T1000 (cell line): ENCODE results near the gene FBP2.
"Not testable (repeated sequence)": the region's sequence is repeated elsewhere in the genome, so short reads cannot be mapped to it uniquely, and the experiment has no call there.

Source experiments
- DNase-seq: peaks from one replicate; lab custom pipeline; 2025; ENCODE audit warnings: mixed read lengths; lab: John Stamatoyannopoulos, UW

Gene FBP2

DNA sequence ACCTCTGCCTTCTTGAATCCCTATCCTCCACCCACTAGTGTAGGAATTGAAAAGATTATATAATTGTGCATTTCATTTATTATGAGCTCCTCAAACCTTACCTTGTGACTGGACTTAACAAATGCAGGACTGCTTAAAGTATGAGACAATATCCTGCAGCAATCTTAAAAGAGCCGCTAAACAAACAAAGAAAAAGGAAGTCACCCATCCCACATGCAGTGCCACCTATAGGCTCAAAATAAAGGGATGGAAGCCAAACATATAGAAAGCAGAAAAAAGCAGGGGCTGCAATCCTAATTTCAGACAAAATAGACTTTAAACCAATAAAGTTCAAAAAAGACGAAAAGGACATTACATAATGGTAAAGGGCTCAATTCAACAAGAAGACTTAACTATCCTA, 30.1 kb downstream of the FBP2 start:
- no peak for DNase-seq

DNA sequence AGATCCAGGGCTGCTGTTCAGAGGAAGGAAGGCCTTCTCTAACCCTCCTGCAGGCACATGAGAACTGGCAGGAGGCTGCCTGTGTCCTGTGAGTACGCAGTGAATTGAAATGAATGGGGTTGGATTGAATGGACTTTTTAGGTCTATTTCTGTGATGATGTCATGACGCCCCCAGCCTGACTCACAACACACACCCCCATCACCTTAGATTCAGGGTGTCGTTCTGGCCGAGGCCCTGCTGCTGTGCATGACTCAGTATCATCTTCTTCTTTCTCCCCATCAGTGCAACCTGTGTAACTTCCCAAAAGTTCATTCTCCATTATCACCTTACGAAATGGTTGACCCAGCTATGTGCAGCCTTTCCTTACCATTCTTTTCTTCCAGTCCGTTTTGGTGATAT, 33.4 kb downstream of the FBP2 start:
- DNase-seq = no peak

DNA sequence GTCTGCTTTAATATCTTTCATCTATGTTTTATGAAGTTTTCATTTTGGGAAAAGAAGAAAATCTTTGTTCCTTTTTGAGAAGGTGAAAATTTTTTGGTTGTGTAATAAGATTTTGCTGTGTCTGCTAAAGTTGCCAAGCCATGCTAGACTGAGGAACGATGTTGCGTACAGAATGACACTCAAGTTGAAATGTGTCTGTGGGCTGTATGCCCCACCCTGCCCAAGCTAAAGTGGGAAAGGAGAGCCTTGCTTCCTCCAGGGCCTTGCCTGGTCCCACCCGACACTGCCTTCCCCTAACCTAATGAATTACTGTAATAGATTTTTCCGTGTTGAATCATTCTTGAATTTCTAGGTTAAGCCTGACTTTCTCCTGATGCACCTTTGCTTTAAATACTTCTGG, 36.2 kb downstream of the FBP2 start:
- no peak for DNase-seq

DNA sequence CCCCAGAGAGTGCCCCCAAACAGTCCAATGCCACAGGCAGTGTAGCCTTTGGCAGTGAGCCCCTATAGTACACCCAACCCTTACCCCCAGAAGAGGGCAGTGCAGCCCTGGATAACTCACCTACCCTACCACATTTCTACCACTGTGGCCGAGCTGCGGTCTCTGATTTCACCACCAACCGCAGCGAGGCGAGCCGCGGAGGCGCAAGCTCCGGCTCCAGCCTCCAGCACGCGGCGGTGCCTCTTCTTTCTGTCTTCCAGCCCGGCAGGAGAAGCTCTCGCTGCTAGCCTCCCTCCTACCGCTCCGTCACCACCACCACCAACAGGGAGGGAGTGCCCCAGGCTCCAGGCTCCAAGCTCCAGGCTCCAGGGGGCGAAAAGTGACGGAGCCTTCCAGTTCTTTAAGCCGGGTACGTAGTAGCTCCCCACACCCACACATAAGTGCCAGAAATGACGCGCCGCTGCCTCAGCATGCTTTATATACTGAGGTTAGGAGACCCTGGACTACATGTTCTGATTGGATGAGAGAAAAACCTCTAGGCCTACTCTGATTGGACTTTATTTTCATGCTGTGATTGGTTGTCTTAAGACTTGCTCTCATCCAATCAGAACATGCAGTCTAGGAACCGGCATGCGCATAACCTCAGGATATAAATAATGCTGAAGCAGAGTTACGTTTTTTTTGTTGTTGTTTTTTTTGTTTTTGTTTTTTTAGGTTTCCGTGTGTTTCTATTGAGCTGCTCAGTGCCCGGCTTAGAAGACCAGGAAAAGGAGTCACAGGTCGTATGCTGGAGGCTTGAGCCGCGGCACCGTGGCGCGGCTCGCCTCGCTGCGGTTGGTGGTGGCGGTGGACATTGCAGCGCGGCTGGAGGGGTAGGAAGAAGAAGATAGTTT, 38.9 kb downstream of the FBP2 start, which contains the start of gene PCAT7:
TSS of gene PCAT7 (plus strand) at position 645 of the 893 bp plus-strand sequence.
- DNase-seq = no peak

DNA sequence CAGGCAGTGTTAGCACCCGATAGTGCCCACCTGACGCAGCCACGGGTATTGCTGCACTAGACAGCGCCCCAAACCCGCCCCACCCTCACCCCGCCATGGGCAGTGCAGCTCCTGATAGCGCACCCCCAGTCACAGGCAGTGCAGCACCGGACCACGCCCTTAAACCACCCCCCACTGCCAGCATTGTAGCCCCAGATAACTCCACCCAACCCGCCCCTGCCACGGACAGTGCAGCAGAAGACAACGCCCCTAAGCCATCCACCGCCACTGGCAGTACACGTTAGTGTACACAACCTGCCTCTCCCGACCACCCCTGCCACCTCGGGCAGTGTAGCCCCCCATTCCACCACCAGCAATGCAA, 39.6 kb downstream of the FBP2 start:
- DNase-seq = no peak

DNA sequence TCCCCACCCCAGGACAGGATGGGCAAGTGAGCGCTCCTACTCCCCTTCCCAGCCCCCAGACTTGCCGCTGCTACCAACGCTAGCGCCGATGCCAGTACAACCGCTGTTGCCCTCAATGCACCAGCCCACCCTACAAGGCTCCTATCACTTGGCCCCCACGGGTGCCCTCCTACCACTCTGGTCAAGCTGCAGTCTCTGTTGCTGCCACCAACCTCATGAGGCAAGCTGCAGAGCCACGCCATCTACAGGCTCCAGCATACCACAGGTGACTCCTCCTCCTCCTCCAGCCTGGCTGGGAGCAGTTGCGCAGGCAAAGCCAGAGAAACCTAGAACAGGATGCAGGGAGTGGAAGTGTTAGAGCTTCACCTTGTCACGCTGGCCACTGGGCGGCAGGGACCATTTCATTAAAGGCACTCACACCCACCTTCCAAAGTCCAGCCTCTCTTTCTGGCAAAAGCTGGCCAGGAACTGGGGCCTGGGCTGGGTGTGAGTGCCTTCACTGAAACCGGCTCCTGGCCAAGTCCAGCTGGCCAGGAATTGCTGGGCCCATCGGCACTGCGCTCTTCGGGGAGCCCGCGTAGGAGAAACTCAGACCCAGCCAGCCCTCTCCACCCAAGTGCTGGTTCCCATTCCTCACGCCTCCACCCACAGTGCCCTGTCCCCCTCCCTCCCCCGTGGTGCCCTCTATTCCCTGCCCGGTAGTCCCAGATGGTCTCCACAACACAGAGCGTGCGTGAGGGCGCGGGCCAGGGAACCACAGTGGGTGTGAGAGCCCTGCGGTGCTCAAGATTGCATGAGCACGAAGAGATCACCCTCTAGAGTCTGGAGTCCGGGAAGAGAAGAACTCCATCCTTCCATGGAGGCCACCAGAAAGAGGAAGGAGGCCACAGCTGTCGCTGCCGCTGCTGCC, 40.3 kb downstream of the FBP2 start:
- DNase-seq = no peak

DNA sequence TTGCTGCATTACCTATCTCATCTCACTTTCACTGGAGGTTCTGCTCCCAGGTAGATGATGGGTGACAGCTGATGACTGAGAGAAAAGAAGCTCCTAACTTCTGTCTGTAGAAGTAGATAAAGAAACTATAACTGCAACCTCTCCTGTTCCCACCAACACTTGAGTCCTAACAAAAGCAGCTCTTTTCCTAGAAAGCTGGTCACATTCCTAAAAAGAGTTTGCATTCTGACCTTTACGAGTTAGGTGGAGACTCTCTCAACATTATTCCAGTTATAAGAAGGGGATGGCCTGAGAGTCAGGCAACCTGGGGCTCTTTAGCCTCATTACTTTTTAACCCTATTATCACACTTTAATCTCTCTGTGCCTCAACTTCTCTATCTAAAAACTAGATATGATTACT, 47.7 kb downstream of the FBP2 start:
- DNase-seq = no peak

DNA sequence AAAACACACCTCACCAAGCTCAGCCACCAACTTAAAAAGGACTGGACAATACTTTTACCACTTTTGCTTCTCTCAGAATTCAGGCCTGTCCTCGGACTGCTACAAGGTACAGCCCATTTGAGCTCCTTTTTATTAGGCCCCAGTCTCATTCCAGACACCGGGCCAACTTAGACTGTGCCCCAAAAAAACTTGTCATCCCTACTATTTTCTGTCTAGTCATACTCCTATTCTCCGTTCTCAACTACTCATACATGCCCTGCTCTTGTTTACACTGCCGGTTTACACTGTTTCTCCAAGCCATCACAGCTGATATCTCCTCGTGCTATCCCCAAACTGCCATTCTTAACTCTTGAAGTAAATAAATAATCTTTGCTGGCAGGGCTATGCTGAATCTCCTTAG, 49.3 kb downstream of the FBP2 start:
- DNase-seq = not testable (repeated sequence)

DNA sequence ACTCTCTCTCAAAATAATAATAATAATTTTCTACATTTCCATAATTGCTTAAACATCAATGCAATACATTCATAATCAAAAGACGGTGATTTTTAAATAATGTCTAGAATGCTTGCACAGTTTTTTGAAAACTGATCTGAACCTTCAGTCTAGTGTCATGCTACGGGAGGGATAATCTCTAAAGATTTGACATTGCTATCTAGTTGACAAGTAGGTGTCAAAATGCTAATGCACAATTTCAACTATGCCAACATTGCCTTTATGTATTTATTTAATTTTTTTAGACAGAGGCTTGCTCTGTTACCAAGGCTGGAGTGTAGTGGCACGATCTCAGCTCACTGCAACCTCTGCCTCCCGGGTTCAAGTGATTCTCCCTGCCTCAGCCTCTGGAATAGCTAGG, 54.7 kb downstream of the FBP2 start:
- no peak for DNase-seq

DNA sequence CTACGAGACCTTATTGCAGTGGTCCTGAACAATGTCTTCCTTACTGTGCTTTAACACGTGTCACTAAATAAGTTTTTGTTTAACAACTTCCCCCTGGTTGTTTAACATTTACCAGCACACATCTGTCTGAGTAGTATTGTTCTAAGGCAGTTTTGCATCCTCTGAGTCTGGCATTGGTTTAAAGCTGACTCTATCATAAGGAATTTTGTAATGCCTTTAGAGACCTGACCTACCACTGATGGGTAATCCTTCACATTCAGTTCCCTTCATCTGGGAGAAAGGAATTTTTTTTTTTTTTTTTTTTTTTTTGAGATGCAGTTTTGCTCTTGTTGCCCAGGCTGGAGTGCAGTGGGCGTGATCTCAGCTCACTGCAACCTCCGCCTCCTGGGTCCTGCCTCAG, 58.7 kb downstream of the FBP2 start:
- DNase-seq = no peak

DNA sequence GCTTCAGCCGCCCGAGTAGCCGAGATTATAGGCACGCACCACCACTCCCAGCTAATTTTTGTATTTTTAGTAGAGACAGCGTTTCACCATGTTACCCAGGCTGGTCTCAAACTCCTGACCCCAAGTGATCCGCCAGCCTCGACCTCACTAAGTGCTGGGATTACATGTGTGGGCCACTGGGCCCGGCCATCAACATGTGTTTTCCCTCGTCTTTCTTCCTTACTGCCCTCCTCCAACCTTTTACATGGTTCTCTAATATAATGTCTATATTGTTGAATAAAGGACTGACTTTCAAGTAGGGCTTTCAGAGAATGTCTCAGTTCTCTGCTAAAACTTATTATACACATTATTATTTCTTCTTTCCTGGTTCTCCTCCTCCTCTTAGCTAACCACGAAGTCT, 60.0 kb downstream of the FBP2 start:
- no peak for DNase-seq

DNA sequence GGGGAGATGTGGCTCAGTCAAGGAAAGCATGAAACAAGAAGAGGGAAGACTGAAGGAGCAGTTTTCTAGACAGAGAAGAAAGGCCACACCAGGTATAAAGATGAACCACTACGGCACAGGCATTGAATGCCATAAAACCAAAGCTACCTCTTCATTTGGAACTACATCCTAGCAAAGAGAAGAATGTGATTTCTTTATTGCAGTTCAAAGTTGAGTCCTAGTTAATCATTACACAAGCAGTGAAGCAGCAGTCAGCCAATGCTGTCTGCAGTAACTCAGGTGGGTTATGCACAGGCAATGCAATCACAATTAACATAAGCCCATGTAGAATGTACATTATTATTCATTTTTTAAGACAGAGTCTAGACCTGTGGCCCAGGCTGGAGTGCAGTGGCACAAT, 60.5 kb downstream of the FBP2 start:
- DNase-seq = no peak

DNA sequence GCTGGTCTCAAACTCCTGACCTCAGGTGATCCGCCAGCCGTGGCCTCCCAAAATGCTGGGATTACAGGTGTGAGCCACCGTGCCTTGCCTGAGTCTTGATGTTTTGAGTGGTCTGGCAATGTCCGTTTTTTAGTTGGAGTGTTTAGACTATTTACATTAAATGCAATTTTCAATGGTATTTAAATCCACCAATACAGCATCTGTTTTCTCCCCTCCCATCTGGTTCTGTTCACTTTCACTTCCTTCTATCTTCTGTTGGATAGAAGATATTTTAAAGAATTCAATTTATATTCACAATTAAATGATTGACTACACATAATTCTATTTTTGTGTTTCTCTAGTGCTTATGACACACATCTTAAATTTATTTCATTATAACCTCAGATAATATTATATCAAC, 64.7 kb downstream of the FBP2 start:
- no peak for DNase-seq

DNA sequence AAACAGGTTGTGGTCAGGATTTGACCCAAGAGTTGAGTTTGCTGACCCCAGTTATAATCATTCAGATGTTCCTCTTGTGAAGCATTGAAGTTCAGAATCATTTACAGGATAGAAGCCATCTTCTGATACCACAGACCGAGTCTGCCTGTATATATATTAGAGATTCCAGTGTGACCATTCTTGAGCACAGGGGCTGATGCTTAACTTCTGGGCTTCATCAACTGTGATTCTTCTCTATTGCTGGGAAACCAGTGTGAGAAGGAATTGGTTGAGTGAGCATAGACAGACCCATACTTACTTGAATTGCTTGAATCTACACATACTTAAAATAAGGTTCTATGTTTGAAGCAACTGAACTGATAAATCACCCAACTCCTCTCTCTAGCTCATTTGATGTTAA, 66.7 kb downstream of the FBP2 start:
- DNase-seq = no peak

DNA sequence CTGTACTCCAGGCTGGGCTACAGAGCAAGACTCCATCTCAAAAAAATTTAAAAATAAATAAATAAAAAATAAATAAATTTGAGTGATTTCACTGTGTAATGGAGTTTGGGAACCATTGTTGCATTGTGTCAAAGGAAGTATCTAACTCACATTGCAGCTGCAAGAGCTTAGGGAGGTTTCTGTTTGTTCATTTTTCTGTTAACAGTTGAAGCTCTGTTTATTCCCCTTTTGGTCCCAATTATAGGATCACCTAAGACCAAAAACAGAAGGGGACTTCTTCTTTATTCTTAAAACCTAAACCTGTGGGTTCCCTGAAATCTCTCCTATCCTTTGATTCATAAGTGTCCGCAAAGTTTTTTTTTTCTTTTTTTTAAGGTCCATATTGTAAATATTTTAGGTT, 67.4 kb downstream of the FBP2 start:
- DNase-seq = no peak

DNA sequence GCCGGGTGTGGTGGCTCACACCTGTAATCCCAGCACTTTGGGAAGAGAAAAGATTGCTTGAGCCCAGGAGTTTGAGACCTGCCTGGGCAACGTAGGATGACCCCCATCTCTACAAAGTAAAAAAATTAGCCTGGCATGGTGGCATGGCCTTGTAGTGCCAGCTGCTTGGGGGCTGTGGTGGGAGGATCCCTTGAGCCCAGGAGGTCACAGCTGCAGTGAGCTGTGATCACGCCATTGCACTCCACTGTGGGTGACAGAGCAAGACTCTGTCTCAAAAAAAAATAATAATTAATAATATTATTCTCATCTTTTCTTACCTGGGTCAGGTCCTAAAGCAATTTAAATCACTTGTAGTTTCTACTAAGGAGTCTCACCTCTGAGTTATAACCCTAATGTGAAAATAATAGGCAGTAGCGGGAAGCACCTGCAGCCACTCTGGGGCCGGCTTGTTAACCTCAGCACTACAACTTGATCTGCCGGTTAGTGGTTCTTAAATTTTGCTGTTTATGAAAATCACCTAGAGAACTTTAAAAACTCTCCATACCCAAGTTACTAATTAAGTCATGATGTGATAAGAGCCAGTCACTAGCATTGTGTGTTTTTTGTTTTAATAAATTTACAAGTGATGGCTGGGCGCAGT, 68.1 kb downstream of the FBP2 start:
- DNase-seq = no peak

DNA sequence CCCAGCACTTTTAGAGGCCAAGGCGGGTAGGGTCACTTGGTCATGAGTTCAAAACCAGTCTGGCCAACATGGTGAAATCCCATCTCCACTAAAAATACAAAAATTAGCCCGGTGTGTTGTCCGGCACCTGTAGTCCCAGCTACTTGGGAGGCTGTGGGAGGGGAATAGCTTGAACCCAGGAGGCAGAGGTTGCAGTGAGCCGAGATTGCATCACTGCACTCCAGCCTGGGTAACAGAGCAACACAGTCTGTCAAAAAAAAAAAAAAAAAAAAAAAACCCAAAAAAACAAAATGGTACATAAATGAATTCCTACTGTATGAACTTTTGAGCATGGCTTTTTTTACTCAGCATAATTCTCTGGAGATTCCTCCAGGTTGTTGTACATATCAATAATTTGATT, 76.4 kb downstream of the FBP2 start:
- no peak for DNase-seq

DNA sequence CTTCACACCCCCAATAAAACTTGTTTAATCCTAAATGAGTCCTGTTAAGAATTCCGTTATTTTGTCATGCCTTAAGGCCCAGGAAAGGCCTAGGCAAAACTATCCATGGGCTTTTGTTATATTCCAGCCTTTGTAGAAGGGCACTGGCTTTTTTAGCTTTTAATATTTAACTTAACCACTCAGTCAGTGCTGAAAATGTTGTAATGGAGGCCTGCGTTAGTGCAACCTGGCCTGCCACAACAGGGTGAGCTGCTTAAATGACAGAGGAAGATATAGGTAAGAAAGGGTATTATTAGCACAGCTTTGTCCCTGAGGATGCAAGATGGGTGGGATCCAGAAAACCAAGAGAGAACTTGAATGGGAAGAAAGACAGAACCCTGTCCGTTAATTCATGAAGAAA, 78.9 kb downstream of the FBP2 start:
- DNase-seq = no peak

DNA sequence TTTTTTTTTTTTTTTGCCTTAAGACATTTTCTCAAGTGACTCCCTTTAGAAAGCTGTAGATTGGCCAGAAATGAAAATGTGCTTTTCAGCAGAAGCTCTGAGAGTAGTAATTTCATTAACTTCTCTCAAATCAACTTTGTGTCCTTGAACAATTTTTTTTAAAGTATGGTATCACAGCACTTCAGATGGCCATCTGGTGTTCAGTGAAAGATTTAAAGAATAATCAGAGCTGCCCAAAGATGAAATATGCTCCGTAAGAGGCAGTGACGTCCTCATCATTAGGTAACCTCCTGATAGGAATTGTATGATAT, 81.7 kb downstream of the FBP2 start:
- no peak for DNase-seq

DNA sequence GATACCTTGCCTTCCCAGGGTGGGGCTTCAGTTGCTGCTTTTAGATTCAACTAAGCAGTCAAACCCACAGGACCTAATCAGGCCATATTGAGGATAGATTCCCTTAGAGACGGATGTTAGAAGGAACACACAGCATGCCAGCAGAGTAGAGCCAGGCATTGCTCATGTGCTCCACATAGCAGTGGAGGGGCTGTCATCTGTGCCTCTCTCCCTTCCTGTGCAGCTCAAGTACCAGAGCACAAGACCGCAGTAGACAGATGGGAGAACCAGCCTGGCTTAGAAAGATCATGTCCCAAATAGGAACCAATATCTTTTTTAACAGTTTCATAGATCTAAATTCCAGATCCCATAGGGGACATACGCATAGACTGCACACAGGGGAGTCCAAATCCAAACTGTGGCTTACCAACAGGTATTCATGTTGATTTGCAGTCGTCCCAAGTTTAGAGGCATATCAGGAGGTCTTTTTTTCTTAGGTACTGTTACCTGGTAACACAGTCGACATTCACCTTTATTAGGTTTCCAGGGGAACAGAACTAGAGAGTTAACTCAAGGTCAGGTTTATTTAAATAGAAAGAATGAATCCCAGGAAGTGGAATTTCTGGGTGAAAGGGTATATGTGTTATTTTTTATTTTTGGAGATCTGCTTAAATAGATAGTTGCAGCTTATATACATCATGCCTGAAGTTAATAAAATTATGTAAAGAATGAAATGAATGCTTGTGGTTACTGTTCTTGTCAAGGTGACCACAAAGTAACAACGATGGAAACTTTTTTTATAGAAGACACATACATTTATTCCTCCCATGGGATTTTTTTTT, 82.3 kb downstream of the FBP2 start:
- no peak for DNase-seq
